HG03064 (cell line): ENCODE measurements around the gene NT5C1A.

ENCODE experiments used
- ATAC-seq: cut with Tn5 transposase; IDR thresholded peaks from one replicate; pipeline ENCODE4 v1.9.1; 2021; ENCODE audit warnings: low read depth; ENCODE audit not compliant: unreplicated experiment

NT5C1A gene

GRCh38 chr1:39690225-39690624, 18.3 kb upstream of the NT5C1A start:
- ATAC-seq, result no peak

- ATAC-seq, result no peak
Measured at GRCh38 chr1:39689635-39690034, 17.7 kb upstream of the NT5C1A start.

GRCh38 chr1:39689214-39689613, 17.3 kb upstream of the NT5C1A start:
- ATAC-seq, result no peak

- no peak for ATAC-seq
Measured at GRCh38 chr1:39688706-39689105, 16.8 kb upstream of the NT5C1A start.

- no peak for ATAC-seq
Measured at GRCh38 chr1:39687243-39687642, 15.3 kb upstream of the NT5C1A start.

GRCh38 chr1:39685071-39685470, 13.2 kb upstream of the NT5C1A start:
- no peak for ATAC-seq

GRCh38 chr1:39684313-39684664, 12.4 kb upstream of the NT5C1A start:
- ATAC-seq, result no peak

- ATAC-seq, result no peak
Measured at GRCh38 chr1:39683591-39684312, 11.8 kb upstream of the NT5C1A start.

GRCh38 chr1:39681999-39682398, 10.1 kb upstream of the NT5C1A start:
- no peak for ATAC-seq

- ATAC-seq, result no peak
Measured at GRCh38 chr1:39681294-39681693, 9.4 kb upstream of the NT5C1A start.

- no peak for ATAC-seq
Measured at GRCh38 chr1:39680751-39681150, 8.8 kb upstream of the NT5C1A start.

- no peak for ATAC-seq
Measured at GRCh38 chr1:39679821-39680220, 7.9 kb upstream of the NT5C1A start.

- no peak for ATAC-seq
Measured at GRCh38 chr1:39678889-39679288, 7.0 kb upstream of the NT5C1A start.

GRCh38 chr1:39677645-39678044, 5.7 kb upstream of the NT5C1A start:
- no peak for ATAC-seq

- ATAC-seq, result no peak
Measured at GRCh38 chr1:39676948-39677548, 5.1 kb upstream of the NT5C1A start.

- ATAC-seq, result no peak
Measured at GRCh38 chr1:39675220-39675619, 3.3 kb upstream of the NT5C1A start.

- ATAC-seq, result no peak
Measured at GRCh38 chr1:39673215-39673614, 1.3 kb upstream of the NT5C1A start.

- ATAC-seq, result no peak
Measured at GRCh38 chr1:39672551-39672947, 642 bp upstream of the NT5C1A start.

- no peak for ATAC-seq
Measured at GRCh38 chr1:39671433-39671792, 494 bp downstream of the NT5C1A start.

GRCh38 chr1:39670689-39671088, 1.2 kb downstream of the NT5C1A start:
- ATAC-seq, result no peak

- ATAC-seq, result no peak
Measured at GRCh38 chr1:39668894-39669293, 3.0 kb downstream of the NT5C1A start.

- no peak for ATAC-seq
Measured at GRCh38 chr1:39668111-39668510, 3.8 kb downstream of the NT5C1A start.

- peak; percentile 89 for ATAC-seq
Measured at GRCh38 chr1:39666772-39667171, 5.1 kb downstream of the NT5C1A start.
